RPMI8226 (cell line): ENCODE measurements around the gene CPM.

Experiments used
- DNase-seq: peaks from one replicate; pipeline ENCODE4 v3.0.0-alpha.2; 2015

The CPM gene

DNA sequence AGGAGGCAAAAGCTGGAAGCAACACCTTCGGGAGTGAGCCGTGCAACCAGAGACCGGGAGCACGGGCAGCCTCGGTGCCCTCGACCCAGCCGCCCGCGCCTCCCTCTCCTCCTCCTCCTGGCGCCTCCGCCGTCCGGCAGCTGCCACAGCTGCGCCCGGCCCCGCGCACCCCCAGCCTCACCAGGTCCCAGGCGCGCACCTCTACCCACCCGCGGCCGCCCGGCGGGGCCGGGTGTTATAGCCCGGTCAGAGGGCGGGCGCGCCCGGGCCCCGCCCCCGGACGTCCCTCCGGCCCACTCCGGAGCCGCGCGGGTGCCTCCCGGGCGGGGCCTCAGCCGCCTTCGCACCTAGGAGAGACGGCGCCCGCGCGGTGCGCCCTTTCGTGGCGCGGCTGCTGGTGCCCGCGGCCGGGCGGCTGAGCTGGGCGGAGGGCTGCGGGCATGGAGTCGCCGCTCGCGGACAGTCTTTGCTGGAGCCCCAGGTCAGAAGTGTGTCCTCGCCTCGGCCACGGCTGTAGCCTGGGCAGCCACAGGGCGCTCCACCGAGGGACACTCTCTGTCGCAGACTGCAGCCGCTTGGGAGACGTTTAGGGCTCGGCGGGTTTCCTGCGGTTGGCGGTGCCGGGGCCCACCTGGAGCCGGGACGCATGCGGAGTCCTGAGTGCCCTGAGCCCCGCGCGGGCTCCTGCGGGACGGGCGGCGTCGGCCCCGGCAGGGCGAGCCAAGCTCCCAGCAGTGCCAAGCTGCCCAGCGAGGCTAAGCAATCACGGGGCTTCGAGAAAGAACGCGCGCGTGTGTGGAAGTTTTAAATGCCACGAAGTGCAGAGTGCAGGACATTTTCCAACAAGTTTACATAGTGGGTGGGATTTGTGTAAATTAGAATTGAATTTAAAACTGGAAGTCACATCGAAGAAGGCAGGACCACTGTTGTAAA is at the start of gene CPM:
Gene CPM, minus strand, starts transcription at position 211 of the 933 bp plus-strand sequence. CDS start 334 bp downstream, outside the sequence.
- peak; percentile 52 for DNase-seq

DNA sequence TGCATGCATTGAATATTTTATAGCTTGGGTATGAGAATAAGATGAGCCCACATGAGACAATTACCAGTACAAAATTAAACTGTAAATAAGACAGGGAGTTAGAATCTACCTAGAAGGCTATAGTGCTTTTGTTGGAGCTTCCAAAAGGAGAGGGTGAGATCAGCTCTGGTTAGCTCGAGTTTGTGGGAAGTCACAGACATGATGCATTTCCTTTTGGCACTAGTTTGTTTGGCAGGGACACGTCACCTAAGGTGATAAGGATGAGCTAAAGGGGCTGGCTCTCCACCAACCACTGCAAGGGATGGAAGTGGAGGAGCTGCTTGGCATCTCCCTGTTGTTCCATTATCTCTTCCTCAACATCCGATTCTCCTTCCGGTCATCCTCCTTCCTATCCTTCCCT is 48.5 kb upstream of the CPM start:
- DNase-seq: no peak

DNA sequence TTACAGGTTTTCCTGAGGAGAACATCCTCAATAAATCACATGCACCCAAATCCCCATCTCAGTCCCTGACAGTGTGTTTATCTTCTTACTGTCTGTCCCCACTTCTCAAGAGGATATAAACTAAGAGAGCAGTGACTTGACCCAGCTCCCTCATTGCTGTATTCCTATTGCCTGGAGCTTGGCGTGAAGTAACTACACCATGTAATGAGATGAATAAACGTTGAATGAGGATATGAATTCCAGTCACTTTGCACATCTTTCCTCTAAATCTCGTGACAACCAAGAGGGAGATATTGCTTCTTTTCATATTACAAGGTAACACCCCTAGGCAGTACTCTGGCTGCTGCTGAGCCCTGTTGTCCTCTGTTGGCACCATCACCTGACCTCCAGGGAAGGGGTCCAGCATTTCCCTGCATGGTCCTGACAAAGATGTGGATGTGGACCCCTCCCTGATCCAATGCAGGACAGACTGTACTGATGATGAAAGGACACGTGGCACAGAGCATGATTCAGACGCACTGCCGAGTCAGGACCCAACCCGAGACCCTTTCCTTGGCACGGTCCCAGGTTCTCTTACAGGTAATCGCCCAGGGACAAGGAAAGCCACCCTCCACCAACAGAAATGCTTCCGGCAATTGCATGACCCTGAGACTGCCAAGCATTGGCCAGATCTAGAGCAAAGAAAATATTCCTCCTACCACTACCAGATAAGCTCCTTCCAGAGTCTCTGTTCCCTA is 47.7 kb upstream of the CPM start:
- no peak for DNase-seq

DNA sequence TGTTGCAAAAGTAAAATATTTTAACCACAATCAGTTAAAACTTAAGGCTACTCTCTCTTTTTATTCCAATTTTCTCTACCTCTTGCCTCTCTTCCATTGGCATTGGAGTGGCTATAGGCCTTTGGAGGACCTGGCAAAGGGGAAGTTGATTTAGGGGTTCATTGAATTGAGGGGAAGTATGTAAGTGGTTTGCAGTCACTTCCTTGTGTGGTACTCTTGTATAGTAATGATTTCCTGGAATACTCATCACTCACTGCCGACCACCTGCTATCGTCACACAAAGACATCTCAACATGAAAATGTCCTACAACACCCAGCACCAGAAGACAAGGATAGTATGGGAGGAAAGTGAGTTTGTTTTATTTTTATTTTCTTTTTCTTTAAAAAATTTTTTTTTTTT is 45.7 kb upstream of the CPM start:
- no peak for DNase-seq

GRCh38 chr12:68977909-68978610 is 45.1 kb upstream of the CPM start:
- DNase-seq: no peak

DNA sequence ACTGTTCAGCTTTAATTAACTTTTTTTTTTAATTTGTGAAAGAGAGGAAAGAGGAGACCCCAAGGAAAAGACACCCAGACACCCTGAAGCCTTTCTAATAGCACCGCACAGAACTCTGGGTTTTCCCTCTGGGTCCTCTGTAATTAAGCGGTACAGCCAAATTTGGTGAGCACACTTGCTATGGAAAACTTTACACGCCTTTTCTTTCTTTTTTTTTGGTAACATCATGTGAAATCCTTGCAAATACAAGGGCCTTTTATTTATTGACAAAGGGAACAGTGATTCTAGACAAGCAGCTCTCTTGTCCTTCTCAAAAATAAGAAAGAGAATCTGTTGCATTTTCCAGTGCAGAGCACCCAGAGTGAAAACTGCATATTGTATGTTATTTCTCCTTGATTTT is 44.4 kb upstream of the CPM start:
- DNase-seq: no peak

DNA sequence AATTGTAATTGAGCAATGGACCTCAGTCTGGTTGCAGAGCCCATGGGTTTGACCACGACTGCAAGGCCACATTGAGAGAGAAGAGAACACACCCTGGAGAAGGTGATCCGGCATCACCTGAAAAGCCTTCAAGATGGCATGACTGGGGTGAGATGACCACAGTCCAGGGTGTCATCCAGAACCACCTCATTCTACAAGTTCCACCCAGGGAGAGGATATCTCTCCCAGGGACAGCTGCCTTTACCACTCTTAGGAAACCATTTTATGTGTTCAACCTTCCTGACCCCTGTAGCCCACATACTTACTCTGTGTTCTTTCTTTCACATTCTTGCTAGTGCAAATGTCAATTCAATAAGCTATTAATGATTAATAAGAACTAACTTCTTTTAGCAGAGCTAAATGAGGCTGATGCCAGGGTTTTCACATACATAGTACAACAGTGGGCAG is 43.4 kb upstream of the CPM start:
- DNase-seq: no peak

GRCh38 chr12:68975811-68976210 is 42.8 kb upstream of the CPM start:
- no peak for DNase-seq

GRCh38 chr12:68972595-68972994 is 39.6 kb upstream of the CPM start:
- no peak for DNase-seq

- DNase-seq: no peak
Observed at GRCh38 chr12:68971404-68971803, 38.4 kb upstream of the CPM start.

- DNase-seq: no peak
Observed at GRCh38 chr12:68970951-68971350, 38.0 kb upstream of the CPM start.

- no peak for DNase-seq
Observed at GRCh38 chr12:68970306-68970705, 37.3 kb upstream of the CPM start.

DNA sequence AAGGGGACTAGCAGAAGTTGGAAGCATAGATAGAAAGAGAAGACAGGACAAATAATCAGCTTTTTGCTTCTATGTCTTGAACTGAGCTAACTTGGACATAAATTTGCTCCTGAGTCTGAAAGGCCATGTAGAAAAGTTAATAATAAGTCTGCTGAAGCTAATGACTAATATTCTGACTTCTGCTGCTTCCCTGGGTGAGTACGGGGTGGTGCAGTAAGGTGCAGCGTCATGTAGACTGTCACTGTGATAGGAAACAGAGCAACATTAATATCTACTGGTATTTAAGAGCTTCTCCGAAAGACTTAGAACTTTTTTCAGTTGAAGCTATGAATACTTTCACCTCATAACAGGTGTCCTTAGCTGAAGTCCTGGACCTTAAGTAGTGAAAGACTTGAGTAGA is 34.1 kb upstream of the CPM start:
- no peak for DNase-seq

DNA sequence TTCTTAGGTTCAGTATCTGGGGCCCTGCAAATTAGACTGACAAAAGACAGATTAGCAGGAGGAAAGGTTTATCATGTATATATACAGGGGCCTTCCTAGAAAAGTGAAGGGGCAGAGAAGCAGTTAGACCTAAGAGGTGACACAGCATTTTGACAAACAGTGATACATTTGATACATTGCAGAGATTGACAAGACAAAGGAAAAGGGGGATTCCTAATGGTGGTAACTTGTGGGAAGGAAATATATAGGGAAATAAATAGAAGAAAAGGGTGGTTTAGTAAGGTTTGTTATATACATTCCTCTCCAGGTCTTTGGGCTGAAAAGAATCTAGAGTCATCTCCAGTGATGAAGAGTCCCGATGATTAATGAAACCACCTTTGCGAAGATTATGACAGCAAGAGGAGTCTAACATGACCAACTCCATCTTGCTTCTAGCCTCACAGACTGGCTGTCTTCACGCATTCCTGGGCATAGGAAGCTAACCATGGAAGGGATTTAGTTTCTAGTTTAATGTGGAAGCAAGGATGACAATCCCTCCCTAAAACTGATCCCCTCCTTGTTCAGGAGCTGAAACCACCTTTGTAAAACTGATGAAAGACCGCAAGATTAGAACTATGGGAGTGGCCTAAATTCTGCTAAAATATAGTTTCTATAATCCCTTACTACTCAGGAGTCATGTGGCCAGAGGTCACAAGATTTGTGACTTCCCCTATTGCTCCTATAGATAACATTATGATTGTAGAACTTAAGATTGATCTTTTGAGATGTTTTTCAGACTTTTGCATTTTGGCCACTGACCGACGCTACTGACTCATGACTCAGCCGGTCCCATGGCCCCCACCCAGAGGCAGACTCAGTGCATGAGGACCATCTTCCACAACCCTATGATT is 31.1 kb upstream of the CPM start:
- no peak for DNase-seq

DNA sequence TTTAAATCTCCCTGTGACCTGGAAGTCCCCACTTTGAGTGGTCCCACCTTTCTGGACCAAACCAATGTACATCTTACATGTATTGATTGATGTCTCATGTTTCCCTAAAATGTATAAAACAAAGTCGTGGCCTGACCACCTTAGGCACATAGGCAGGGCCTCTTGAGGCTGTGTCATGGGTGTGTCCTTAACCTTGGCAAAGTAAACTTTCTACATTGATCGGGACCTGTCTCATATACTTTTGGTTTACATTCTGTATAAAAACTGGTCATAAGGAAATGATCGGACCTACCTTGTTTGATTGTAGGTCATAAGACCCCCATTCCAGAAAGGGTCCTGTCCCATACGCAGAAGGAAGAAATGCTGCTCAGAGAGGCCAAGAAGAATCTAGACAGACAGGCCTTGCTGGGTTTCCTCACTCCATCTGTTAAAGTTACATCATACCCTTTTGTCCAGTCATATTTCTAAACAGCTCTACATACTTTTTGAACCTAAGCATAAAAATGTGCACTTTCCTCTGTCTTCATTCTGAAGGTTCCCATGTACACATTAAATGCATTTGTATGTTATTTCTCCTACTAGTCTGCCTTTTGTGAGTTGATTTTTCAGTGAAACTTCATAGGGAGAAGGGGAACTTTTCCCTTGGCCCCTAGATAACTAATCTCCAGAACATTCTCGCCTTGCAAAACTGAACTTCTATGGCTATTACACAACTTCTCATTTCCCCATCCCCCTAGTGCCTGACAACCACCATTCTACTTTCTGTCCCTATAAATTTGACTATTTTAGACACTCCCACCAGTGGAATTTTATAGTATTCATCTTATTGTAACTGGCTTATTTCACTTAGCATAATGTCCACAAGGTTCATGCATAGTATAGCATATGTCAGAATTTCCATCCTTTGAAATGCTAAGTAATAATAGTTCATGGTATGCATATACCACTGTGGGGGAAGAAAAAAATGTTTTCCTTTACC is 30.2 kb upstream of the CPM start:
- DNase-seq: no peak

DNA sequence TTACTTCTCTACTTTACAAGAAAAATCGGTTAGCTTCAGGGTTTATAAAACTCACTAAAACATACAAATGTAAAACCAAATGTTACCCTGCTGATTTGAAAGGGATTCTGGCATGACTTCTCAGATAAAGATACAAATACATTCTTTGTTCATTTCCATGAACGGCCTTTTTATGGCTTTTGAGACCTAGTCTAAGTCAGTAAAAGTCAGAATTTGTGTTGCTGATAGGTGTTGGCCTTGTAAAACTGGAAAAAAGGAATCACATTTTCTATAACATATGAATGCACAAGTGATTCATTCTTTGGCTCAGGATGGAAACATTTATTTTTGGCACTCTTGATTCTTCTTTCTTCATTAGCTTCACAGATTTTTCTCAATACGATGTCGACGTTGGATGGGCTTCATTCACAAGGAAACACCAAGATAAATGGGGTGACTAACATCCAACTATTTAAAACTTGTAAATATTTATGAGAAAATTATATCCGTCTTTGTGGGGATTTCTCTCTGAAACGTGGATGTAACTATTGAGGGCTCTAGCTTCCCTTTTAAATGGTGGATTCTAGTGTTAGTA is 27.0 kb upstream of the CPM start:
- DNase-seq: no peak

DNA sequence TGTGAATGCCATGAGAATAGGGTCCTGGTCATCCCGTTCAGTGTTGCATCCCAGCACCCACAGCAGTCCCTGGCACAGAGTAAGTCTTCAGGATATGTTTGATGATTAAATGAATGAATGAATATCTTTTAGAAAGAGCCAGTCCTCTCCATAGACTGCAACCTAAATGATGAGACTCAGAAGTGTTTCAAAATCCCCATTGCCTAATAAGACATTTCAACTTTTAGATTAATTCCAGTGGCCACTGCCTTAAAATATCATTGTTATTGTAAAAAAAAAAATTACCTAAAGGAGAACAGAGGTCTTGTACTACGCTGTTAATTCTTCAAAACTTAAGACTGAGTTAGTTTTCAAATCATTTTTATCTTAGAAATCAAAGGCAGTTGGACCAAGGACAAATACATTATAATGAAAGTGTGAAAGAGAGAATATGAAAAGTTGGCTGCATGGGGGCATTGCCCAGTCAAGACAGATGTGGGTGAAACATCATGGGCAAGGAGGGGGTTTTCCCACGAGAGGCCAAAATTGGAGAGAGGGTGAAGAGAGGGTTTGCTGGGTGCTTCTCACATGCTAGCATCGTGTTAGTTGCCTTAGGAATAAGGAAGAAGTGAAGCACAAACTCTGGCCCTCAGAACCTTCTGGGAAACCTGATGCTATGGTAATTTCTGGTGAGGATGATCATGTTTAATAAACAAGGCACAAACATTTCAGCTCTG is 26.3 kb upstream of the CPM start:
- no peak for DNase-seq

DNA sequence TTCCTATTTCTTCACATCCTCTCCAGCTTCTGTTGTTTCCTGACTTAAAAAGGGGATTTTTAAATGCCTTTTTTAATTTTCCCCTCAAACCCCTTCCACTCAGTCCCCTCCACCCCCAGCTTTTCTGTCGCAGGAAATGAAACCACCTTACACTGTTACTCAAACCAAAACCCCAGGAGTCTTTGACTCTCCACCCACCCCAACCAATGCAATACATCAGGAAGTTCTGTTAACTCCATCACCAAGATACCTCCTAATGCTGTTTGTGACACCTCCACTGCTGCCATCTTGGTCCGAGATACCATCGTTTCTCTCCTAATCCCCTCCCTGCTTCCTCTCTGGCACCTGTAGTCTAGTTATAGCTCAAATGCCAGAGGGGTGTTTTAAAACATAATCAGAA is 25.4 kb upstream of the CPM start:
- no peak for DNase-seq

DNA sequence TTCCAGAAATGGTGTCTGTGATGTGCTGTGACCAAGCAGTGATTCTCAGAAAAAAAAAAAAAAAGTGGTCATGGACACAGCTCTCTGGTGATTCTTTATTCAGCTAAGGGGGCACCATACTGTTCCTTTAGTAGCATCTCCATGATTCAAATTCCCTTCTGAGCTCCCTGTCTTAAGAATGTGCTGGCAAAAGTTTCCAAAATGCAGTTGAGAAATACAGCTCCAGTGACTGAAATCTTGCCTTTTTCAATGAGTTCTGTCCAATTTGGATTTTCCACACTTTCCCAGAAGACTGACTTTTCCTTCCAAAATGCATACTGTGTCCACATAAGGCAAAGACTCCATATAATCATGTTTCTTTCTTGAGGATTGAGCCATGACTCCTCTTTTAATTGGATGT is 24.3 kb upstream of the CPM start:
- no peak for DNase-seq

GRCh38 chr12:68956466-68956865 is 23.5 kb upstream of the CPM start:
- DNase-seq: no peak
